Loucy (cell line): ENCODE measurements around the gene AAR2.
A peak's percentile ranks its signal among the peaks of the same experiment; 100 is the strongest.

Experiments used
- H2AFZ ChIP-seq: fragments of 200-600 bp; sonication (generic); 2 replicates; pipeline ENCODE4 v1.6.0; 2016; ENCODE audit warnings: antibody characterized with exemption, mild to moderate bottlenecking, low read length, moderate library complexity
- H3F3A ChIP-seq: fragments of 200-600 bp; 2 replicates; pipeline ENCODE4 v1.6.0; 2016; ENCODE audit warnings: antibody characterized with exemption, low read depth, mild to moderate bottlenecking
- H3K27me3 ChIP-seq: fragments of 200-600 bp; sonication (generic); 2 replicates; pipeline ENCODE4 v1.6.1; 2014; ENCODE audit warnings: low read length, mild to moderate bottlenecking; ENCODE audit not compliant: insufficient read depth, poor library complexity, severe bottlenecking
- H3K36me3 ChIP-seq: fragments of 200-600 bp; sonication (generic); 2 replicates; pipeline ENCODE4 v1.6.1; 2016; ENCODE audit warnings: low read length; ENCODE audit not compliant: insufficient read depth
- H3K4me1 ChIP-seq: fragments of 200-600 bp; sonication (generic); 2 replicates; pipeline ENCODE4 v1.5.1; 2014; ENCODE audit warnings: low read length, mild to moderate bottlenecking; ENCODE audit not compliant: insufficient read depth, poor library complexity, severe bottlenecking
- H3K4me2 ChIP-seq: fragments of 200-600 bp; sonication (generic); 2 replicates; pipeline ENCODE4 v1.6.0; 2014; ENCODE audit warnings: antibody characterized with exemption, low read length, low read depth, mild to moderate bottlenecking; ENCODE audit not compliant: poor library complexity, severe bottlenecking
- H3K4me3 ChIP-seq: fragments of 200-600 bp; sonication (generic); 2 replicates; pipeline ENCODE4 v1.5.1; 2014; ENCODE audit warnings: low read length, mild to moderate bottlenecking, mixed read lengths; ENCODE audit not compliant: poor library complexity, severe bottlenecking
- H3K79me2 ChIP-seq: fragments of 200-600 bp; sonication (generic); 2 replicates; pipeline ENCODE4 v1.6.1; 2014; ENCODE audit warnings: low read length; ENCODE audit not compliant: insufficient read depth
- H3K9ac ChIP-seq: fragments of 200-600 bp; sonication (generic); 2 replicates; pipeline ENCODE4 v1.6.0; 2014; ENCODE audit warnings: mild to moderate bottlenecking, low read depth, low read length, moderate library complexity; ENCODE audit not compliant: poor library complexity, severe bottlenecking
- H3K9me2 ChIP-seq: fragments of 200-600 bp; sonication (generic); replicated peaks from 2 replicates; pipeline ENCODE4 v1.6.1; 2016; ENCODE audit warnings: low read depth, low read length, mixed read lengths
- H3K9me3 ChIP-seq: fragments of 200-600 bp; sonication (generic); 2 replicates; pipeline ENCODE4 v1.6.1; 2014; ENCODE audit warnings: mild to moderate bottlenecking, antibody characterized with exemption, low read length, low read depth; ENCODE audit not compliant: insufficient read depth
- H4K20me1 ChIP-seq: fragments of 200-600 bp; sonication (generic); 2 replicates; pipeline ENCODE4 v1.6.0; 2014; ENCODE audit warnings: antibody characterized with exemption, low read length, mild to moderate bottlenecking; ENCODE audit not compliant: insufficient read depth, poor library complexity, severe bottlenecking
- CTCF ChIP-seq: fragments of 200-600 bp; sonication (generic); conservative IDR thresholded peaks from 2 replicates; pipeline ENCODE4 v1.5.1; 2014; ENCODE audit warnings: mild to moderate bottlenecking, antibody characterized with exemption, low read length
- EZH2phosphoT487 ChIP-seq: fragments of 200-600 bp; IDR thresholded peaks from 2 replicates; pipeline ENCODE4 v1.6.1; 2018; ENCODE audit warnings: antibody characterized with exemption, mild to moderate bottlenecking, moderate library complexity, borderline replicate concordance

The AAR2 gene

GRCh38 chr20:36235892-36236785 is at the start of gene AAR2:
Gene AAR2 (plus strand): TSS chr20:36236478. CDS start chr20:36239869, 3,391 bp downstream.
- H3K36me3 ChIP-seq = peaks cover 14% of the 10 kb centered on the region; the same call in 1 of the 2 replicates
- peak within 1 kb of the TSS; percentile 80 for H3K4me3 ChIP-seq
- peaks cover 19% of the 10 kb centered on the region for H3K4me1 ChIP-seq
- H4K20me1 ChIP-seq = peaks cover 27% of the 10 kb centered on the region
- H3K4me2 ChIP-seq = peak within 1 kb of the TSS; percentile 96
- H3K79me2 ChIP-seq = peaks cover 44% of the 10 kb centered on the region
- H2AFZ ChIP-seq = peak within 1 kb of the TSS; percentile 100
- no peaks in the 10 kb centered on the region for H3K9me2 ChIP-seq
- no peaks in the 10 kb centered on the region for H3K9me3 ChIP-seq
- H3K27me3 ChIP-seq = no peaks in the 10 kb centered on the region
- H3F3A ChIP-seq = no peaks in the 10 kb centered on the region
- H3K9ac ChIP-seq = peak within 1 kb of the TSS; percentile 80
- no peak for TF ChIP-seq EZH2phosphoT487
- no peak for TF ChIP-seq CTCF

DNA sequence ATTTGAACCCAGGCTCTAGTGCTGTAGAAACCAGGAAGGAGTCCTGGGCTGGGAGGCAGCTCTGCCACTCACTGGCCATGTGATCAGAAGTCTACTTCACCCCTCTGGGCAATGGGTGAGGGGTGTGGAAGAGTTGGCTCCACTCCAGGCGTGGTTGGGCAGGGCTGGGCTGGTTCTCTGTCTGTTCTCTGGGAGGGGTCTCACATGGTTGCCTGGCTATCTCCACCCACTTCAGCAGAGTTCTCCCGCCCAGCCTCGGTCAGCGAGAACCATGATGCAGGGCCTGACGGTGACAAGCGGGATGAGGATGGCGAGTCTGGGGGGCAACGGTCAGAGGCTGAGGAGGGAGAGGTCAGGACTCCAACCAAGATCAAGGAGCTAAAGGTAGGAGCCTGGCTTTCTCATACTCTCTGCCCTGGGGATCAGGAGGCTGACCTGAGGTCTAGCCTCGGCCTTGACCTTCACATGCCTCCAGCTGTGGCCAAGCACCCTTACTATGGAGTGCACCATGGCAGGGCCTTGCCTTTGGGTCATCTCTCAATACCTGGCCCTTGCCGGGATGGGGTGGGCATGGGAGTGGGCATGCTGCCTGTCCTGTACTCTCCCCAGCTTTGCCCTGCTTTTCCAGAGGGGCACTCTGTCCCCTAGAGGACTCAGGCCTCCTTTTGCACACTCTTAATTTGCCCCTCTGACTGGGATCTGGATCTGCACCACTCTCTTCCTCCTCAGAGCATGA is 42.1 kb upstream of the AAR2 start:
- Histone ChIP-seq H3K9me3 (no peaks in the 10 kb centered on the region), H3K36me3 (no peaks in the 10 kb centered on the region), H2AFZ (no peak overlapping the region), H4K20me1 (no peaks in the 10 kb centered on the region), H3K4me2 (no peak overlapping the region), H3K4me1 (no peaks in the 10 kb centered on the region), H3F3A (no peaks in the 10 kb centered on the region), H3K9ac (no peak overlapping the region), H3K9me2 (no peaks in the 10 kb centered on the region), H3K4me3 (no peak overlapping the region), H3K79me2 (no peaks in the 10 kb centered on the region), H3K27me3 (no peaks in the 10 kb centered on the region)
- TF ChIP-seq EZH2phosphoT487 = no peak
- no peak for TF ChIP-seq CTCF

GRCh38 chr20:36196676-36197075 is 39.6 kb upstream of the AAR2 start:
- Histone ChIP-seq H3K4me1 (no peaks in the 10 kb centered on the region), H3K9me3 (no peaks in the 10 kb centered on the region), H4K20me1 (no peaks in the 10 kb centered on the region), H3K4me2 (no peak overlapping the region), H3K36me3 (no peaks in the 10 kb centered on the region), H3K4me3 (no peak overlapping the region), H3K9me2 (no peaks in the 10 kb centered on the region), H3K27me3 (no peaks in the 10 kb centered on the region), H2AFZ (no peak overlapping the region), H3K9ac (no peak overlapping the region), H3F3A (no peaks in the 10 kb centered on the region), H3K79me2 (no peaks in the 10 kb centered on the region)
- TF ChIP-seq CTCF (no peak), EZH2phosphoT487 (no peak)
